Activated B cell treated with CpG ODN at 0.5 μM for 24 hours (primary cell): ENCODE measurements around the gene FERMT1. TPM values are rescaled to one million over a fixed set of nuclear protein-coding genes. Genes with fewer than 3 reads are reported as not detected.
"Not testable (repeated sequence)": the region's sequence is repeated elsewhere in the genome, so short reads cannot be mapped to it uniquely, and the experiment has no call there.

Experiments used
- ATAC-seq: fragments of 200-7000 bp; cut with Tn5 transposase; one replicate; pipeline ENCODE4 v1.10.0; 2021; ENCODE audit warnings: low read depth, mild to moderate bottlenecking, moderate library complexity
- CTCF ChIA-PET: fragments of 350-600 bp; sonication (Branson Sonifier 250); formaldehyde crosslinking; loops from one replicate; lab custom pipeline; 2021; ENCODE audit warnings: antibody characterized with exemption; lab: Charles Lee
- POLR2A ChIA-PET: fragments of 350-600 bp; sonication (Branson Sonifier 250); formaldehyde crosslinking; loops from one replicate; lab custom pipeline; 2021; ENCODE audit warnings: antibody characterized with exemption; lab: Charles Lee
- DNase-seq: peaks from one replicate; pipeline ENCODE4 v3.0.0; 2022
- H3K27ac Mint-ChIP-seq: one replicate; pipeline ENCODE4 v1.8.0; 2020; ENCODE audit warnings: mixed read lengths
- H3K27me3 Mint-ChIP-seq: one replicate; pipeline ENCODE4 v1.8.0; 2021; ENCODE audit warnings: mixed read lengths
- H3K36me3 Mint-ChIP-seq: one replicate; pipeline ENCODE4 v1.8.0; 2021; ENCODE audit warnings: low read depth, mixed read lengths
- H3K4me1 Mint-ChIP-seq: one replicate; pipeline ENCODE4 v1.8.0; 2021; ENCODE audit warnings: mixed read lengths
- H3K4me3 Mint-ChIP-seq: one replicate; pipeline ENCODE4 v1.8.0; 2020; ENCODE audit warnings: mild to moderate bottlenecking, mixed read lengths
- H3K9me3 Mint-ChIP-seq: one replicate; pipeline ENCODE4 v1.8.0; 2020; ENCODE audit warnings: mixed read lengths
- intact Hi-C: fragments of 100-400 bp; cut with micrococcal nuclease; formaldehyde crosslinking; loops from one replicate; pipeline ENCODE4 v1.15.1; 2024
- total RNA-seq: library from RNA; stranded (reverse); gene quantifications from 2 replicates; pipeline ENCODE4 v1.2.3, GENCODE V29; 2022
- TF ChIP-seq, protein P1 (sequence below): fragments of 200-600 bp; IDR thresholded peaks from one replicate; pipeline ENCODE4 v1.8.0; 2022; ENCODE audit warnings: antibody characterized with exemption, mild to moderate bottlenecking

The FERMT1 gene
- total RNA-seq, 1 donor from 2014 or later = not detected

DNA sequence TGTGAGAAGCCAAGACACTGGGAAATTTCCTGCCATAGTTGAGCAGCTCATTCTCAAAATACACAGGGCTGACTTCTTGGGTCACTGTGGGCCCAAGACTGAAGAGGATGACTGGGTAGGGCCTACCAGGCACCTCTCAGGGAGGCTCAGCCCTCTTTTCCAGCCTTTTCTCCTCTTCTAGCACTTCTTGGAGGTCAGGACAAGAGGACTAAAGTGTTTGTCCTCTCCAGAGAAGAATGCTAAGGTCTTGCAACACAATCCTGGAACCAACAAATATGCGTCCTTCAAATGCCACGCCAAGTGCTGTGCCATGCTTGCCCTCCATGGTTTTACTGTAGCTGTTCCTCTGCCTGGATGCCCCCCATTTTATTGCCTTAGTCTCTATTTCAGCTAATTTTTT is 65.7 kb downstream of the FERMT1 start:
- ChIA-PET CTCF (no interaction called here), POLR2A (no interaction called here)
- TF ChIP-seq, protein P1, sequence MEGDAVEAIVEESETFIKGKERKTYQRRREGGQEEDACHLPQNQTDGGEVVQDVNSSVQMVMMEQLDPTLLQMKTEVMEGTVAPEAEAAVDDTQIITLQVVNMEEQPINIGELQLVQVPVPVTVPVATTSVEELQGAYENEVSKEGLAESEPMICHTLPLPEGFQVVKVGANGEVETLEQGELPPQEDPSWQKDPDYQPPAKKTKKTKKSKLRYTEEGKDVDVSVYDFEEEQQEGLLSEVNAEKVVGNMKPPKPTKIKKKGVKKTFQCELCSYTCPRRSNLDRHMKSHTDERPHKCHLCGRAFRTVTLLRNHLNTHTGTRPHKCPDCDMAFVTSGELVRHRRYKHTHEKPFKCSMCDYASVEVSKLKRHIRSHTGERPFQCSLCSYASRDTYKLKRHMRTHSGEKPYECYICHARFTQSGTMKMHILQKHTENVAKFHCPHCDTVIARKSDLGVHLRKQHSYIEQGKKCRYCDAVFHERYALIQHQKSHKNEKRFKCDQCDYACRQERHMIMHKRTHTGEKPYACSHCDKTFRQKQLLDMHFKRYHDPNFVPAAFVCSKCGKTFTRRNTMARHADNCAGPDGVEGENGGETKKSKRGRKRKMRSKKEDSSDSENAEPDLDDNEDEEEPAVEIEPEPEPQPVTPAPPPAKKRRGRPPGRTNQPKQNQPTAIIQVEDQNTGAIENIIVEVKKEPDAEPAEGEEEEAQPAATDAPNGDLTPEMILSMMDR = no peak
- H3K27me3 Mint-ChIP-seq = peaks cover 21% of the 10 kb centered on the region
- intact Hi-C loops = no loop called here
- peaks cover 5% of the 10 kb centered on the region for H3K4me1 Mint-ChIP-seq
- DNase-seq = no peak
- H3K27ac Mint-ChIP-seq = no peak overlapping the region
- no peaks in the 10 kb centered on the region for H3K9me3 Mint-ChIP-seq
- no peaks in the 10 kb centered on the region for H3K36me3 Mint-ChIP-seq
- no peak for ATAC-seq
- no peak overlapping the region for H3K4me3 Mint-ChIP-seq

DNA sequence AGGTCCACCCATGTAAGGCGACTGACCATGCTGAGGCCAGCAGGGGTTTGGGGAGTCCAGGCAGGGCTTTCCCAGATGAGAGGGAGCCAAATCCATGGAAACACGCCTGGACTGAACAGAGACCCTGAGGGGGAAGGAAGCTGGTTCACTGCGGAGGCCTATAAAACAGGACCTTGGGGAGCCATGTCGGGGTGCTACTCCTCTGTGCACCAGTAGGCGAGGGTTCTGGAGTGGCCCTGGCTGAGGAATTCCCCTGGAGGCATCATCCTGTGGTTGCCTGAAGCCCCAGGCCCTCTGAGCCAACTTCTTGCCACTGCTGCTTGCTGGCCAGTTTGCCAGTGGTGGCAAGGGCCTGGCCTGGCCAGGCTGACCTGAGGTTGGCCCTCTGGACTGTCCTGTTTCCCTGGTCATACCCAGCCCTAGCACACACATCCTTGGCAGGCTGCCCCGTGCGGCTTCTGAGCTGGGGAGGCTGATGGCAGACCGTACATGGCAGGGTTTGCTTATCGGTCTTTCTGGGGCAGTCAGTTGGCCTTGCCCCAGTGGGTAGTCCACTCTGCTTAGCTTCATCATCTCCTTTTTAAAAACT is 66.8 kb downstream of the FERMT1 start:
- Mint-ChIP-seq H3K27ac (no peak overlapping the region), H3K4me1 (peaks cover 5% of the 10 kb centered on the region), H3K36me3 (no peaks in the 10 kb centered on the region), H3K9me3 (no peaks in the 10 kb centered on the region), H3K4me3 (no peak overlapping the region), H3K27me3 (peaks cover 20% of the 10 kb centered on the region)
- ATAC-seq (no peak), DNase-seq (no peak)
- ChIA-PET POLR2A (no interaction called here), CTCF (no interaction called here)
- TF ChIP-seq, protein P1 = no peak
- intact Hi-C loops = no loop called here

DNA sequence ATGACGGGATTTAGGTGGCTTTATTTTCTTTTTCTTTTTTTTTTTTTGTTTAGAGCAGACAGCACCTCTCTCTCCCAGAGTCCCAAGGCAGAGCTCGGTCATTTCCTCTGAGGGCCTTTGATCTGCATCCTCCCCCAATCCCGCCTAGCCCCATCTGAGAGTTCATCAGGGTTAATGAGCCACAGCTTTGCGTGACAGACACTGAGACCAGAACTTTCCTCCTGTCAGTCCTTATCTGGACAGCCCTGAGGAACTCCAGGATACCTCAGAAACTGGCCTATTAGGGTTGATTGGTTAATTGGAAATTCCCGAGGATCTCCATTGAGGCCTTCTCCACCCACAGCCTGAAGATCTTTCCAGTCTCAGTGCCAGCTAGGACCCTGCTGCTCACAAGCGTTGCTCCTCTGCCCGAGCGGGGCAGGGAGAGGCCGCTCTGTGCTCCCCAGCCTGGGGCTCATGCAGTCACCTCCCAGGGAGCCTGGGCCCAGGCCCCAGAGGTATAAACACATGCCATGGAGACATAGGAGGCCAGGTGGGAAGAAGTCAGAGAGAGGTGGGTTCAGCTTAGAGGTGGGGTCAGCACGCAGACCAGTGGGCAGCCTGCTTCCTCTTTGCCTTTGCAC is 67.6 kb downstream of the FERMT1 start:
- Mint-ChIP-seq H3K27me3 (peaks cover 26% of the 10 kb centered on the region), H3K4me1 (peaks cover 5% of the 10 kb centered on the region), H3K4me3 (no peak overlapping the region), H3K27ac (no peak overlapping the region), H3K9me3 (no peaks in the 10 kb centered on the region), H3K36me3 (no peaks in the 10 kb centered on the region)
- intact Hi-C loops = no loop called here
- TF ChIP-seq, protein P1 = no peak
- no peak for DNase-seq
- ChIA-PET POLR2A (no interaction called here), CTCF (no interaction called here)
- ATAC-seq = no peak

DNA sequence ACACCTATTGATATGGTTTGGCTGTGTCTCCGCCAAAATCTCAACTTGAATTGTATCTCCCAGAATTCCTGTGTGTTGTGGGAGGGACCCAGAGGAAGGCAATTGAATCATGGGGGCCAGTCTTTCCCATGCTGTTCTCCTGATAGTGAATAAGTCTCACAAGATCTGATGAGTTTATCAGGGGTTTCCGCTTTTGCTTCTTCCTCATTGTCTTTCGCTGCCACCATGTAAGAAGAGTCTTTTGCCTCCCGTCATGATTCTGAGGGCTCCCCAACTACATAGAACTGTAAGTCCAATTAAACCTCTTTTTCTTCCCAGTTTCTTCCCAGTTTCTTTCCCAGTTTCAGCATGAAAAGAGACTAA is 68.2 kb downstream of the FERMT1 start:
- CTCF ChIA-PET, POLR2A ChIA-PET, H3K4me3 Mint-ChIP-seq: not testable (repeated sequence)

GRCh38 chr20:6053776-6054688 is 68.8 kb downstream of the FERMT1 start, which contains the start of gene LRRN4:
TSS of gene LRRN4 (minus strand) at chr20:6054060. CDS start at chr20:6052799, 1,261 bp downstream.
- H3K27me3 Mint-ChIP-seq = peaks cover 24% of the 10 kb centered on the region

More for the DNA sequence above, 68.2 kb downstream of the FERMT1 start:
- H3K4me1 Mint-ChIP-seq, DNase-seq, H3K36me3 Mint-ChIP-seq, H3K9me3 Mint-ChIP-seq, H3K27ac Mint-ChIP-seq, intact Hi-C loops, ATAC-seq: not testable (repeated sequence)
- peaks cover 27% of the 10 kb centered on the region for H3K27me3 Mint-ChIP-seq

More at GRCh38 chr20:6053776-6054688, 68.8 kb downstream of the FERMT1 start, which contains the start of gene LRRN4:
- ChIA-PET POLR2A (no interaction called here), CTCF (no interaction called here)
- H3K27ac Mint-ChIP-seq = no peak within 1 kb of the TSS
- intact Hi-C loops = no loop called here
- H3K36me3 Mint-ChIP-seq = no peaks in the 10 kb centered on the region
- H3K9me3 Mint-ChIP-seq = no peaks in the 10 kb centered on the region
- no peak within 1 kb of the TSS for H3K4me3 Mint-ChIP-seq
- ATAC-seq (no peak), DNase-seq (no peak)
- TF ChIP-seq, protein P1 = no peak
- H3K4me1 Mint-ChIP-seq = peaks cover 5% of the 10 kb centered on the region
